HG03097 (cell line): ENCODE data around the gene ANKH.

Source experiments
- ATAC-seq: cut with Tn5 transposase; IDR thresholded peaks from one replicate; pipeline ENCODE4 v1.9.1; 2021; ENCODE audit not compliant: unreplicated experiment, low FRiP score

Gene ANKH

GRCh38 chr5:14700478-14701436 lies 170.8 kb downstream of the ANKH start:
- ATAC-seq: no peak

GRCh38 chr5:14699807-14700400 lies 171.7 kb downstream of the ANKH start:
- no peak for ATAC-seq

- no peak for ATAC-seq
Observed at GRCh38 chr5:14699159-14699558, 172.4 kb downstream of the ANKH start.

- no peak for ATAC-seq
Observed at GRCh38 chr5:14698495-14698894, 173.1 kb downstream of the ANKH start.

- ATAC-seq: no peak
Observed at GRCh38 chr5:14696851-14697250, 174.7 kb downstream of the ANKH start.

- ATAC-seq: no peak
Observed at GRCh38 chr5:14696057-14696456, 175.5 kb downstream of the ANKH start.

- no peak for ATAC-seq
Observed at GRCh38 chr5:14695152-14695551, 176.4 kb downstream of the ANKH start.

GRCh38 chr5:14693070-14693469 lies 178.5 kb downstream of the ANKH start:
- ATAC-seq: no peak

GRCh38 chr5:14687023-14687665 lies 184.4 kb downstream of the ANKH start:
- ATAC-seq: no peak

- no peak for ATAC-seq
Observed at GRCh38 chr5:14686517-14686916, 185.1 kb downstream of the ANKH start.

- ATAC-seq: peak; percentile 80
Observed at GRCh38 chr5:14685757-14686156, 185.8 kb downstream of the ANKH start.

GRCh38 chr5:14684757-14685156 lies 186.8 kb downstream of the ANKH start:
- ATAC-seq: no peak

- ATAC-seq: no peak
Observed at GRCh38 chr5:14683906-14684455, 187.6 kb downstream of the ANKH start.

GRCh38 chr5:14681236-14681752 lies 190.3 kb downstream of the ANKH start:
- ATAC-seq: no peak

- ATAC-seq: no peak
Observed at GRCh38 chr5:14679595-14679994, 192.0 kb downstream of the ANKH start.

GRCh38 chr5:14678773-14679334 lies 192.7 kb downstream of the ANKH start:
- no peak for ATAC-seq

GRCh38 chr5:14676320-14676719 lies 195.3 kb downstream of the ANKH start:
- ATAC-seq: peak; percentile 51

- peak; percentile 49 for ATAC-seq
Observed at GRCh38 chr5:14675865-14676300, 195.7 kb downstream of the ANKH start.

- ATAC-seq: no peak
Observed at GRCh38 chr5:14674983-14675854, 196.4 kb downstream of the ANKH start.

- no peak for ATAC-seq
Observed at GRCh38 chr5:14673443-14673842, 198.1 kb downstream of the ANKH start.
